SK-N-MC (cell line): ENCODE data around the gene OTOF.

Experiments used
- EZH2 ChIP-seq: fragments of 200-600 bp; sonication (generic); IDR thresholded peaks from one replicate; pipeline ENCODE4 v1.6.1; 2017; ENCODE audit warnings: antibody characterized with exemption
- FOXP2 ChIP-seq: optimal IDR thresholded peaks from 2 replicates; pipeline ENCODE3; 2011; ENCODE audit warnings: mild to moderate bottlenecking, moderate library complexity; ENCODE audit not compliant: insufficient read depth; ENCODE audit errors: extremely low read length, control extremely low read depth
- POLR2AphosphoS5 ChIP-seq: IDR thresholded peaks from 2 replicates; pipeline ENCODE4 v1.6.1; 2012; ENCODE audit warnings: mild to moderate bottlenecking, low read depth, low read length, borderline replicate concordance

GRCh38 chr2:26429779-26430578 is 47.9 kb downstream of the OTOF start:
- TF ChIP-seq POLR2AphosphoS5 (no peak), EZH2 (no peak), FOXP2 (no peak)
